ENCODE data around the gene LSM14A.
"Not testable (repeated sequence)": the region's sequence is repeated elsewhere in the genome, so short reads cannot be mapped to it uniquely, and the experiment has no call there.

LSM14A gene

DNA sequence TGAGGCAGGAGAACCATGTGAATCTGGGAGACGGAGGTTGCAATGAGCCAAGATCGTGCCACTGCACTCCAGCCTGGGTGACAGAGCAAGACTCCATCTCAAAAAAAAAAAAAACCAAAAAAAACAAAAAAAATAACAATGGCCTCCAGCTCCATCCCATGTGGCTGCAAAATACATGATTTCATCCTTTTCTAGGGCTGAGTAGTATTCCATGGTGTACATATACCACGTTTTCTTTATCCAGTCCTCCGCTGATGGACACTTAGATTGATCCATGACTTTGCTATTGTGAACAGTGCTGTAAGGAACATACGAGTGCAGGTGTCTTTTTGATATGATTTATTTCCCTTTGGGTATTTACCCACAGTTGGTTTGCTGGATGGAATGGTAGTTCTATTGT, 20.9 kb upstream of the LSM14A start:
- Histone ChIP-seq H3K4me3 (ENCODE audit: insufficient read depth, low read length, poor library complexity, severe bottlenecking) (no peak overlapping the region), H3K27me3 (ENCODE audit: low read length) (no peaks in the 10 kb centered on the region)
- TF ChIP-seq CTCF (IDR thresholded peaks at IDR 0.05; ENCODE audit: insufficient read depth, low read length, poor library complexity, severe bottlenecking) (no peak), EZH2phosphoT487 (conservative IDR thresholded peaks at IDR 0.05; ENCODE audit: low read length) (no peak)

GRCh38 chr19:34154401-34154800, 17.9 kb upstream of the LSM14A start:
- Histone ChIP-seq H3K9ac (ENCODE audit: low read length) (no peak overlapping the region), H3K9me3 (ENCODE audit: insufficient read depth, low read length) (no peaks in the 10 kb centered on the region), H3K27me3 (ENCODE audit: low read length) (no peaks in the 10 kb centered on the region)

More for the DNA sequence above, 20.9 kb upstream of the LSM14A start:
- no peaks in the 10 kb centered on the region for H3F3A ChIP-seq (ENCODE audit: insufficient read depth)
- H3K79me2 ChIP-seq (ENCODE audit: insufficient read depth, low read length) = no peaks in the 10 kb centered on the region
- H3K9me3 ChIP-seq (ENCODE audit: insufficient read depth, low read length) = no peaks in the 10 kb centered on the region
- H3K9ac ChIP-seq (ENCODE audit: low read length) = no peak overlapping the region
- no peak overlapping the region for H3K4me2 ChIP-seq (ENCODE audit: low read depth, low read length, poor library complexity, severe bottlenecking)
- H2AFZ ChIP-seq (ENCODE audit: low read depth, low read length, severe bottlenecking) = no peak overlapping the region
- no peaks in the 10 kb centered on the region for H4K20me1 ChIP-seq (ENCODE audit: low read depth, low read length)
- H3K27ac ChIP-seq (ENCODE audit: low read depth, low read length) = no peak overlapping the region
- H3K36me3 ChIP-seq (ENCODE audit: low read length) = no peaks in the 10 kb centered on the region
- no peaks in the 10 kb centered on the region for H3K9me2 ChIP-seq (replicated peaks; ENCODE audit: insufficient read depth, low read length)

GRCh38 chr19:34155686-34156085, 16.6 kb upstream of the LSM14A start:
- Histone ChIP-seq H3K27ac (ENCODE audit: low read depth, low read length) (no peak overlapping the region), H3K4me3 (ENCODE audit: insufficient read depth, low read length, poor library complexity, severe bottlenecking) (no peak overlapping the region)

More at GRCh38 chr19:34154401-34154800, 17.9 kb upstream of the LSM14A start:
- Histone ChIP-seq H2AFZ (ENCODE audit: low read depth, low read length, severe bottlenecking) (no peak overlapping the region), H3K4me2 (ENCODE audit: low read depth, low read length, poor library complexity, severe bottlenecking) (no peak overlapping the region), H3F3A (ENCODE audit: insufficient read depth) (no peaks in the 10 kb centered on the region), H3K9me2 (replicated peaks; ENCODE audit: insufficient read depth, low read length) (no peaks in the 10 kb centered on the region), H3K4me3 (ENCODE audit: insufficient read depth, low read length, poor library complexity, severe bottlenecking) (no peak overlapping the region), H3K36me3 (ENCODE audit: low read length) (no peaks in the 10 kb centered on the region), H3K27ac (ENCODE audit: low read depth, low read length) (no peak overlapping the region), H3K79me2 (ENCODE audit: insufficient read depth, low read length) (no peaks in the 10 kb centered on the region), H4K20me1 (ENCODE audit: low read depth, low read length) (no peaks in the 10 kb centered on the region)
- TF ChIP-seq EZH2phosphoT487 (conservative IDR thresholded peaks at IDR 0.05; ENCODE audit: low read length) = no peak
- TF ChIP-seq CTCF (IDR thresholded peaks at IDR 0.05; ENCODE audit: insufficient read depth, low read length, poor library complexity, severe bottlenecking) = no peak

DNA sequence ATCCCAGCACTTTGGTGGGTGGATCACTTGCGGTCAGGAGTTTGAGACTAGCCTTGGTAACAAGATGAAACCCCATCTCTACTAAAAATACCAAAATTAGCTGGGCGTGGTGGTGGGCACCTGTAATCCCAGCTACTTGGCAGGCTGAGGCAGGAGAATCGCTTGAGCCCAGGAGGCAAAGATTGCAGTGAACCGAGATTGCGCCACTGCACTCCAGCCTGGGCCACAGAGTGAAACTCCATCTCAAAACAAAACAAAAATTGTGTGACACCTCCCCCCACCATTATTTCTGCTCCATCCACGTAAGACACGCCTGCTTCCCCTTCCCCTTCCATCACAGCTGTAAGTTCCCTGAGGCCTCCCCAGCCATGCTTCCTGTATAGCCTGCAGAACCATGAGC, 13.3 kb upstream of the LSM14A start:
- H3K79me2 ChIP-seq (ENCODE audit: insufficient read depth, low read length); H3K4me3 ChIP-seq (ENCODE audit: insufficient read depth, low read length, poor library complexity, severe bottlenecking); H3K4me2 ChIP-seq (ENCODE audit: low read depth, low read length, poor library complexity, severe bottlenecking); H3K36me3 ChIP-seq (ENCODE audit: low read length); H3K27me3 ChIP-seq (ENCODE audit: low read length); H3K9ac ChIP-seq (ENCODE audit: low read length); H3K27ac ChIP-seq (ENCODE audit: low read depth, low read length); H4K20me1 ChIP-seq (ENCODE audit: low read depth, low read length); H3K9me3 ChIP-seq (ENCODE audit: insufficient read depth, low read length); H2AFZ ChIP-seq (ENCODE audit: low read depth, low read length, severe bottlenecking); H3K9me2 ChIP-seq (replicated peaks; ENCODE audit: insufficient read depth, low read length); H3F3A ChIP-seq (ENCODE audit: insufficient read depth): not testable (repeated sequence)

More at GRCh38 chr19:34155686-34156085, 16.6 kb upstream of the LSM14A start:
- Histone ChIP-seq H3K9ac (ENCODE audit: low read length) (no peak overlapping the region), H3F3A (ENCODE audit: insufficient read depth) (no peaks in the 10 kb centered on the region), H3K27me3 (ENCODE audit: low read length) (no peaks in the 10 kb centered on the region), H3K79me2 (ENCODE audit: insufficient read depth, low read length) (no peaks in the 10 kb centered on the region), H3K4me2 (ENCODE audit: low read depth, low read length, poor library complexity, severe bottlenecking) (no peak overlapping the region), H3K9me3 (ENCODE audit: insufficient read depth, low read length) (no peaks in the 10 kb centered on the region), H3K9me2 (replicated peaks; ENCODE audit: insufficient read depth, low read length) (no peaks in the 10 kb centered on the region), H4K20me1 (ENCODE audit: low read depth, low read length) (no peaks in the 10 kb centered on the region), H3K36me3 (ENCODE audit: low read length) (no peaks in the 10 kb centered on the region), H2AFZ (ENCODE audit: low read depth, low read length, severe bottlenecking) (no peak overlapping the region)
- no peak for TF ChIP-seq CTCF (IDR thresholded peaks at IDR 0.05; ENCODE audit: insufficient read depth, low read length, poor library complexity, severe bottlenecking)

DNA sequence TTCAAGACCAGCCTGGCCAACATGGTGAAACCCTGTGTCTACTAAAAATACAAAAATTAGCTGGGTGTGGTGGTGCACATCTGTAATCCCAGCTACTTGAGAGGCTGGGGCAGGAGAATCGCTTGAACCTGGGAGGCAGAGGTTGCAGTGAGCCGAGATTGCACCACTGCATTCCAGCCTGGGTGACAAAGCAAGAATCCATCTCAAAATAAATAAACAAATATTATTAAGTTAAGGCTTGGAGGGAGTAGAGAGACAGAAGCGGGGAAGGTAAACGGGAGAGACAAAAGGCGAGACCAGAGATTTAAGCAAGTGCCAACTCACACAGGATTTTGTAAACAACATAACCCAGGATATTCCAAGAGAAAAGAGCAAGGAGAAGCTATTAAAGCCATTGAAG, 12.8 kb upstream of the LSM14A start:
- not testable (repeated sequence) for H2AFZ ChIP-seq (ENCODE audit: low read depth, low read length, severe bottlenecking); H3K9ac ChIP-seq (ENCODE audit: low read length); H3K4me3 ChIP-seq (ENCODE audit: insufficient read depth, low read length, poor library complexity, severe bottlenecking); H3K27me3 ChIP-seq (ENCODE audit: low read length); H3F3A ChIP-seq (ENCODE audit: insufficient read depth); H3K9me2 ChIP-seq (replicated peaks; ENCODE audit: insufficient read depth, low read length); H3K27ac ChIP-seq (ENCODE audit: low read depth, low read length); H3K36me3 ChIP-seq (ENCODE audit: low read length); H3K9me3 ChIP-seq (ENCODE audit: insufficient read depth, low read length); H3K4me2 ChIP-seq (ENCODE audit: low read depth, low read length, poor library complexity, severe bottlenecking); H4K20me1 ChIP-seq (ENCODE audit: low read depth, low read length); H3K79me2 ChIP-seq (ENCODE audit: insufficient read depth, low read length)

- not testable (repeated sequence) for H3F3A ChIP-seq (ENCODE audit: insufficient read depth); H3K9me2 ChIP-seq (replicated peaks; ENCODE audit: insufficient read depth, low read length); H3K4me3 ChIP-seq (ENCODE audit: insufficient read depth, low read length, poor library complexity, severe bottlenecking); H4K20me1 ChIP-seq (ENCODE audit: low read depth, low read length); H2AFZ ChIP-seq (ENCODE audit: low read depth, low read length, severe bottlenecking); H3K4me2 ChIP-seq (ENCODE audit: low read depth, low read length, poor library complexity, severe bottlenecking); H3K9ac ChIP-seq (ENCODE audit: low read length); H3K27me3 ChIP-seq (ENCODE audit: low read length); H3K79me2 ChIP-seq (ENCODE audit: insufficient read depth, low read length); H3K36me3 ChIP-seq (ENCODE audit: low read length); H3K9me3 ChIP-seq (ENCODE audit: insufficient read depth, low read length); H3K27ac ChIP-seq (ENCODE audit: low read depth, low read length)
These were observed 10.4 kb upstream of the LSM14A start for GRCh38 chr19:34161902-34162301.

Measured in SU-DHL-6 (cell line).